ENCODE data around the gene TDRD7.

DNA sequence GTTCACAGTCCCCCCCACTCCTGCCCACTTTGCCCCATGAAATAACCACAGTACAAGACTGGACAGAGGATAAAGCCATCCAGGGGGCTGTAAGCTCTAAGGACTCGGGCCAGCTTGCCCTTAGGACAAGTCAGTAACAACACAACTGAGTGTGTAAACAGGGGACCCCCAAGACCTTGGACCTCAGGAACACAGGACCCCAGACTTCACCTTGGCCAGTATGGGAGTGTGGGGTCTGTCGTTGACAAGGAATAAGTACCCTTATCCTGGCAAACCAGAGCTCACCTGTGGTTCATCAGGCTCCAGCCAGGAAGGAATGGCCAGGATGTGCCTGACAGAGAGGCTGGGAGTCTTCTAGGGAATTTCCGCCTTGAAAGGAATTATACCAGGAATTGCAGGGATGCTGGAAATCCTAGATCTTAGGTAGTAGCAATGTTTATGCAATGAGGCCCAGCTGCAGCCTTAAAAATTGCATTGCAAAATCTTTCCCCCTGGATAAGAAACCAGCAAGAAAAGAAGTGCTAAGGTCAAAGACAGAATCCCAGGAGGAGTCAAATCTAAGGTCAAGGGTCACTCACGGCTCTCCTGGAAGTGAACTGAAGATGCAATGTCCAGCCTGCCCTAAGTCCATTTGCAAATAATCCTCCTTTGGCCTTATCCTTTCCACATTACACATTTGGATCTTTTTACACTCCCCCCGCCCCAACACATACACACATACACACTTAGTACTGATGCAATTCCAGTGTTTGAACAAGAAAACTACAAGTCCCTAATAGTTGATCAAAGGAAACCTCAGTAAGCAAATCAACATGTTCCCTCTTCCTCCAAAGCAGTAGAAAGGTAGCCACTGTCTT, 27.3 kb upstream of the TDRD7 start:
- TF ChIP-seq ZNF384 (IDR thresholded peaks at IDR 0.05), result no peak
- TF ChIP-seq ARNT (IDR thresholded peaks at IDR 0.05), result no peak
- no peak for TF ChIP-seq NFRKB (IDR thresholded peaks at IDR 0.05)
